ENCODE data around the gene SLC15A4. TPM values are rescaled to one million over a fixed set of nuclear protein-coding genes. Genes with fewer than 3 reads are reported as not detected.

Gene SLC15A4
- total and polyA plus RNA-seq, 9 of the 15 experiments (the other 6 are each of a cell fraction or from before 2014, with no cell fraction given), result 5.5 to 20.8 (median 10.1) TPM

- TF ChIP-seq HIVEP1 (CRISPR knock-in tag; IDR thresholded peaks at IDR 0.05) (no peak), ZBED1 (IDR thresholded peaks at IDR 0.05) (no peak), AFF1 (IDR thresholded peaks at IDR 0.05; ENCODE audit: low read depth in 1 of 2, partially characterized antibody in 2 of 2) (no peak), CTCF (IDR thresholded peaks at IDR 0.05 in 2 of 3, conservative IDR thresholded peaks at IDR 0.05 in 1 of 3; ENCODE audit: insufficient read depth in 2 of 3, low read depth in 1 of 3, low read length in 3 of 3) (no peak), RNF2 (IDR thresholded peaks at IDR 0.05) (no peak), KDM4B (IDR thresholded peaks at IDR 0.05; ENCODE audit: borderline replicate concordance in 2 of 2, low read depth in 1 of 2) (no peak)
Observed at GRCh38 chr12:128800606-128801005, 23.2 kb downstream of the SLC15A4 start (continued).
